ENCODE data around the gene GGT5.
"Not testable (repeated sequence)": the region's sequence is repeated elsewhere in the genome, so short reads cannot be mapped to it uniquely, and the experiment has no call there.

Gene GGT5

DNA sequence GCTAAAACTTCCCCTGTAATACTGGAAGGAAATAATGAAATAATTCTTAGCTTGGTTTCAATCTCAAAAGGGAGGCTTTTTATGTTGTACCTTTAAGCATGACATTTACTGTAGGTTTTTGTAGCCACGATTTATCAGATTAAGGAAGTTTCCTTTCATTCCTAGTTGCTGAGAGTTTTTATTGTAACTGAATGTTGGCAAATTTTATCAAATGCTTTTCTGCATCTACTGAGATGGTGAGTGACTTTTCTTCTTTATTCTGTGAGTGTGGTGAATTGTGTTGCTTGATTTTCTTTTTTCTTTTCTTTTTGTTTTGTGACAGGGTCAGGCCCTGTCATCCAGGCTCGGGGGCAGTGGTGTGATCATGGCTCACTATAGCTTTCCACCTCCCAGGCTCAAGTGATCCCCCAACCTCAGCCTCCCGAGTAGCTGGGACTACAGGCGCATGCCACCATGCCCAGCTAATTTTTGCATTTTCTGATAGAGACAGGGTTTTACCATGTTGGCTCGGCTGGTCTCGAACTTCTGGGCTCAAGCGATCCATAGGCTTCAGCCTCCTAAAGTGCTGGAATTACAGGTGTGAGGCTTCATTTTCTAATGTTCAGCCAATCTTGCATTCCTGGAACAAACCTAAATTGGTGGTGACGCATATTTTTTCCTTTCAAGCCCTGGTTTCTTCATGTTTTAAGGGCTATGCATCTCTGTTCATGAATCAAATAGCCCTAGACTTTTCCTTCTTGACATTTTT lies 37.4 kb downstream of the GGT5 start:
- Mint-ChIP-seq H3K4me1 (ENCODE audit: low read depth) (peaks cover 32% of the 10 kb centered on the region), H3K36me3 (ENCODE audit: low read depth) (no peaks in the 10 kb centered on the region), H3K4me3 (peak overlapping the region; percentile 67), H3K27ac (peak overlapping the region; percentile 86), H3K9me3 (no peaks in the 10 kb centered on the region), H3K27me3 (ENCODE audit: low read depth) (peaks cover 4% of the 10 kb centered on the region)

DNA sequence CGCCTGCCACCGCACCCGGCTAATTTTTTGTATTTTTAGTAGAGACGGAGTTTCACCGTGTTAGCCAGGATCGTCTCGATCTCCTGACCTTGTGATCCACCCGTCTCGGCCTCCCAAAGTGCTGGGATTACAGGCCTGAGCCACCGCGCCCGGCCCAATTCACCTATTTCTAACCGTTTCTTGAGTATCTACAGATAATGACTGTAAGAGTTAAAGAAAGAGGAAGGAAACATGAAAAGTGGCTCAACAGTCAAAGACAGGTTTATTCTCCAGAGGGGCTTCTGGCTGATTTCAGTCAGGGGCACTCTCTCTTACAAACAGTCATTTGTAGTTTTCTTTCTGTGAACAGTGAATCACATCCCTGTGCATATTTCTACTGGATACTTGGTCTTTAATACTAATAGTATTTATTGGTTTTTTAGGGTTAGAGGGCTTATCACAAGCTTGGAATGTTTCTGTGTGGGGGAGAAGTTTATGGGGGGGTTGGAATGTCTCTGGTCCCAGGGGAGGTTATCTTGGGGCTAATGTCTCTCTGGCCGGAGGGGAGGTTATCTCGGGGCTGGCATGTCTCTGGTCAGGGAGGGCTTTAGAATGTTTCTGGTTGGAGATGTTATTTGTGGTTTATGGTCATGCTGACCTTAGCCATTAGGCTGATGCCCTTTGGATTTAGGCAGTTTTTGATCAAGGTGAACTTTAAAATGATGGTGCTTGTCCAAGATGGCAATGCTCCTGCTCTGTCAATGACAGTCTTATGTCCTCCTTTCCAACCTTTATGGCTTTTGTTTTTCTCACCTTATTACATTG lies 38.2 kb downstream of the GGT5 start:
- not testable (repeated sequence) for H3K36me3 Mint-ChIP-seq (ENCODE audit: low read depth); H3K9me3 Mint-ChIP-seq
- Mint-ChIP-seq H3K27me3 (ENCODE audit: low read depth) (peaks cover 12% of the 10 kb centered on the region), H3K4me1 (ENCODE audit: low read depth) (peaks cover 32% of the 10 kb centered on the region), H3K4me3 (peak overlapping the region; percentile 19), H3K27ac (peak overlapping the region; percentile 41)

DNA sequence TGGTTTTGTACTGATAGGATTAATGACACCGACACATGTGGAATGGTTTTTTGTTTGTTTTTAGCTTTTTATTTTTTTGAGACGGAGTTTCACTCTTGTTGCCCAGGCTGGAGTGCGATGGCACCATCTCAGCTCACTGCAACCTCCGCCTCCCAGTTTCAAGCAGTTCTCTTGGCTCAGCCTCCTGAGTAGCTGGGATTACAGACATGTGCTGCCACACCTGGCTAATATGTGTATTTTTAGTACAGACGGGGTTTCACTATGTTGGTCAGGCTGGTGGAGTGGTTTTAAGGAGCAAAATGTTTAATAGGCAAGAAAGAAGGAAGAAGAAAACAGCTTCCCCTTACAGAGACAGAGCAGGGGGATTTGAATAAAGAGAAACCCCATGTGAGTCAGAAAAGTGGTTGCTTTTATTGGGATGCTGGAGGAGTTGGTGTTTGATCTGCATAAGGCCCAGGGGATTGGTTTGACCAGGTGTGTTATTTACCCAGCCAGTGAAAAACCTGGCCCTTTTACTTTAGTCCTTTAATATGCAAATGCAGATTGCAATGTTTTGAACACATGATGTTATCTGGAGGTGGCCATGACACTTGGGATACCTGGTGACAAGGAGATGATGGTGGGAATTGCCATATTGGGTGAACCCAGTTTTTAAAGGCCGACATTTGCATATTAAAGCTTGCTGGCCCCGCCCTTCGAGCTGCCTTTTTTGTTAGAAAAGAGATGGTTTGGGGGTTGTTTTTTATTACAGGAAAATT lies 39.3 kb downstream of the GGT5 start:
- no peak overlapping the region for H3K4me3 Mint-ChIP-seq
- no peaks in the 10 kb centered on the region for H3K9me3 Mint-ChIP-seq
- no peaks in the 10 kb centered on the region for H3K36me3 Mint-ChIP-seq (ENCODE audit: low read depth)
- H3K27me3 Mint-ChIP-seq (ENCODE audit: low read depth), result peaks cover 12% of the 10 kb centered on the region
- peak overlapping the region; percentile 1 for H3K27ac Mint-ChIP-seq
- peaks cover 36% of the 10 kb centered on the region for H3K4me1 Mint-ChIP-seq (ENCODE audit: low read depth)

DNA sequence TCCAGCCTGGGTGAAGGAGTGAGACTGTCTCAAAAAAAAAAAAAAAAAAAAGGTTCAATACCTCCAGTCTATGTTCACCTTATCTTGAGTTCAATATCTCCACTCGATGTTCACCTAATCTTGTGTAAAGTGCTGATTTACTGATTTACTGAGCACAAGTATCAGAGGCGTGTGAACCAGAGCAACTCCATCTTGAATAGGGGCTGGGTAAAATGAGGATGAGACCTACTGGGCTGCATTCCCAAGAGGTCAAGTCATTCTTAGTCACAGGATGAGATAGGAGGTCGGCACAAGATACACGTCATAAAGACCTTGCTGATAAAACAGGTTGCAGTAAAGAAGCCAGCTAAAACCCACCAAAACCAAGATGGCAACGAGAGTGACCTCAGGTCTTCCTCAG lies 41.0 kb downstream of the GGT5 start:
- peaks cover 12% of the 10 kb centered on the region for H3K27me3 Mint-ChIP-seq (ENCODE audit: low read depth)
- peaks cover 32% of the 10 kb centered on the region for H3K4me1 Mint-ChIP-seq (ENCODE audit: low read depth)
- H3K27ac Mint-ChIP-seq; H3K4me3 Mint-ChIP-seq; H3K9me3 Mint-ChIP-seq; H3K36me3 Mint-ChIP-seq (ENCODE audit: low read depth): not testable (repeated sequence)

DNA sequence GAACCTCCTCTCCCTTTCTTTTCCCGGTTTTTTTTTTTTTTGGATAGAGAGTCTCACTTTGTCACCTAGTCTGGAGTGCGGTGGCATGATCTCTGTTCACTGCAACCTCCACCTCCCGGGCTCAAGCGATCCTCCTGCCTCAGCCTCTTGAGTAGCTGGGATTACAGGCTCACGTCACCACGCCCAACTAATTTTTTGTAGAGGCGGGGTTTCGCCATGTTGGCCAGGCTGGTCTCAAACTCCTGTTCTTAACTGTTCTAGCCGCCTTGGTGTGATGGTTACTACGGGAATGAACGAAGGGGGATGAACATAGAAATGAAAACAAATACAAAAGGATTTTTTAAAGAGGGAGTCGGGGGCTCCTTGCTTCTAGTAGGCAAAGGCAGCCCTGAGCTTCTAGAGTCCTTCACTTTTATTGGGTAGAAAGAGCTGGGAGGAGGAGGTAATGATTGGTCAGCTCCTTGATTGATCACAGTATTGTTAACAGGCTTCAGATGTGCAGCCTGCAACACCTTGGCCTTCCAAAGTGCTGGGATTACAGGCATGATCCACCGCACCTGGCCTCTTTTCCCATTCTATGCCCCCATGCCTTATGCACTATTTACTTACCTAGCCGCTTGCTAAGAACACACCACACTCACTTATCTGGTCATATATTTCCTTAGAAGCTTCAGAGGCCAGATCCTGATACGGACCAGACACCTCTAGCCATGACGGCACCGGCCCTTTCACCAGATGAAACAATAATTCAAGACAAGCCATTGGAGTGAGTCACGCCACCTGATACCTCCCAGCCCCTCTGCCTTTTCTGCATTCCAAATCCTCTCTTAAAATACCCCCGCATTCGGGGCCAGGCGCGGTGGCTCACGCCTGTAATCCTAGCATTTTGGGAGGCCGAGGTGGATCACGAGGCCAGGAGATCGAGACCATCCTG lies 42.9 kb downstream of the GGT5 start:
- Mint-ChIP-seq H3K27ac (no peak overlapping the region), H3K27me3 (ENCODE audit: low read depth) (peaks cover 12% of the 10 kb centered on the region), H3K36me3 (ENCODE audit: low read depth) (no peaks in the 10 kb centered on the region), H3K4me3 (no peak overlapping the region), H3K4me1 (ENCODE audit: low read depth) (peaks cover 29% of the 10 kb centered on the region), H3K9me3 (no peaks in the 10 kb centered on the region)

DNA sequence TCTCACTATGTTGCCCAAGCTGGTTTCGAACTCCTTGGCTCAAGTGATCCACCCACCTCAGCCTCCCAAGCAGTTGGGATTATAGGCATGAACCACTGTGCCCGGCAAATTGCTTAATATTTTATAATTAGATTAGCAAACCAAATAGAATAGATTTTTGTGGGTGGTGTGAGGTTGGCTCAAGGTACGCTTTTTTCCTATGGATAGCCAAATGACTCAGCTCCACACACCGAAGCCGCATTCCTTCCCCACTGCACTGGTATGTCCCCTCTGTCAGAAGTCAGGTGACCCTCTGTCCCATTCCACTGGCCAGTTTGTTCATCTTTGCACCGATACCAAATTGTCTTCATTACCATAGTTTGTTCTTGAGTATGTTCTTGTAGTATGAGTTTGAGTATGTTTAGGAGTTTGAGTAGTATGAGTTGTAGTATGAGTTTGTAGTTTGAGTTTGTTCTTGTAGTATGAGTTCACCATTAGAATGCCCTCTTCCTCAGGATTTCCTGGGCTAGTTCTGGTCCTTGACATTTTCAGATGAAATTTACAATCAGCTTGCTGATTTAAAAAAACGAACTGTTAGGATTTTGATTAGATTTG lies 44.2 kb downstream of the GGT5 start:
- Mint-ChIP-seq H3K4me3 (no peak overlapping the region), H3K27me3 (ENCODE audit: low read depth) (peaks cover 12% of the 10 kb centered on the region), H3K9me3 (no peaks in the 10 kb centered on the region), H3K36me3 (ENCODE audit: low read depth) (no peaks in the 10 kb centered on the region), H3K4me1 (ENCODE audit: low read depth) (peaks cover 32% of the 10 kb centered on the region), H3K27ac (no peak overlapping the region)

DNA sequence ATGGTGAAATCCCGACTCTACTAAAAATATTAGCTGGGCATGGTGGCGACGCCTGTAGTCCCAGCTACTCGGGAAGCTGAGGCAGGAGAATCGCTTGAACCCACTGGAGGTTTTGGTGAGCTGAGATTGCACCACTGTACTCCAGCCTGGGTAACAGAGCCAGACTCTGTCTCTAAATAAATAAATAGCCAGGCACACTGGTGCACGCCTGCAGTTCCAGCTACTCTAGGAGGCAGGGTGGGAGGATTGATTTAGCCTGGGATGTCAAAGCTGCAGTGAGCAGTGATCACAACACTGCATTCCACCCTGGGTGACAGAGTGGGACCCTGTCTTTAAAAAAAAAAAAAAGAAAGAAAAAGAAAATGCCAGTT lies 46.2 kb downstream of the GGT5 start:
- H3K27ac Mint-ChIP-seq, result peak overlapping the region; percentile 64
- H3K9me3 Mint-ChIP-seq, result no peaks in the 10 kb centered on the region
- peaks cover 12% of the 10 kb centered on the region for H3K27me3 Mint-ChIP-seq (ENCODE audit: low read depth)
- H3K4me1 Mint-ChIP-seq (ENCODE audit: low read depth), result peaks cover 26% of the 10 kb centered on the region
- H3K4me3 Mint-ChIP-seq, result no peak overlapping the region
- H3K36me3 Mint-ChIP-seq (ENCODE audit: low read depth), result no peaks in the 10 kb centered on the region

DNA sequence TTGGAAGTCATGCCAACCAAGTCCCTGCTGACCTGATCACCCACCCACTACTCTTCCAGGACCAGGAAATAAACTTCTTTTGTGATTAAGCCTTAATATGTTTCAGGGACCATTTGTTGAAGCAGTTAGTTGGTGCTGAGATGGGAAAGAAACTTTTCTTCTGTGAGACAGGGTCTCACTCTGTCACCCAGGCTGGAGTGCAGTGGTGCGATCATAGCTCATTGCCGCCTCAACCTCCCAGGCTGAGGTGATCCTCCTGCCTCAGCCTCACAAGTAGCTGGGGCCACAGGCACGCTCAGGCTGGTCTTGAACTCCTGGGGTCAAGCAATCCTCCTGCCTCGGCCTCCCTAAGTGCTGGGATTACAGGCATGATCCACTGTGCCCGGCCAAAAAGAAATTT lies 53.0 kb downstream of the GGT5 start:
- no peaks in the 10 kb centered on the region for H3K36me3 Mint-ChIP-seq (ENCODE audit: low read depth)
- peaks cover 15% of the 10 kb centered on the region for H3K4me1 Mint-ChIP-seq (ENCODE audit: low read depth)
- no peaks in the 10 kb centered on the region for H3K27me3 Mint-ChIP-seq (ENCODE audit: low read depth)
- no peaks in the 10 kb centered on the region for H3K9me3 Mint-ChIP-seq
- H3K4me3 Mint-ChIP-seq, result no peak overlapping the region
- H3K27ac Mint-ChIP-seq, result no peak overlapping the region

DNA sequence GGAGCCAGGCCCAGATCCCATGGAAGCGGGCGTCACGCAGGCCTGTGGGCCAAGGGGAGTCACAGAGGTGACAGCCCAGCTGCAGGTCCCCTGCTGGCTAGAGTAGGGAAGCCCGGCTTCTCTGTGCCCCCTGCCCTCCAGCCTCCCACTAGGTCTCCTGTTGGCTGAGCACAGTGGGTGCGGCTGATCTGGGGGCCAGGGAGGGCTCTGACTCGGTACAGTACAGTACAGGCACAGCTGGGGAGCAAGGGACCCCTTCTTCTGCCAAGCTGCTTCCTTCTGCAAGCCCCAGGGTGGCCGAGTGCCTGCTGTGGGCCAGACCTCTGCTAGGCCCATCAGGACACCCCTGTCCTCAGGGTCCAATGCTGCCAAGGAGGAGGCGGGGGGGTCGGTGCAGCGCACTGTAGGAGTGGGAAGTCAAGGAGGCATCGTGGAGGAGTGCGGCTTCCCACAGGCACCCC lies 53.5 kb downstream of the GGT5 start:
- Mint-ChIP-seq H3K36me3 (ENCODE audit: low read depth) (no peaks in the 10 kb centered on the region), H3K27me3 (ENCODE audit: low read depth) (no peaks in the 10 kb centered on the region), H3K4me3 (no peak overlapping the region), H3K4me1 (ENCODE audit: low read depth) (peaks cover 12% of the 10 kb centered on the region), H3K27ac (no peak overlapping the region), H3K9me3 (no peaks in the 10 kb centered on the region)

DNA sequence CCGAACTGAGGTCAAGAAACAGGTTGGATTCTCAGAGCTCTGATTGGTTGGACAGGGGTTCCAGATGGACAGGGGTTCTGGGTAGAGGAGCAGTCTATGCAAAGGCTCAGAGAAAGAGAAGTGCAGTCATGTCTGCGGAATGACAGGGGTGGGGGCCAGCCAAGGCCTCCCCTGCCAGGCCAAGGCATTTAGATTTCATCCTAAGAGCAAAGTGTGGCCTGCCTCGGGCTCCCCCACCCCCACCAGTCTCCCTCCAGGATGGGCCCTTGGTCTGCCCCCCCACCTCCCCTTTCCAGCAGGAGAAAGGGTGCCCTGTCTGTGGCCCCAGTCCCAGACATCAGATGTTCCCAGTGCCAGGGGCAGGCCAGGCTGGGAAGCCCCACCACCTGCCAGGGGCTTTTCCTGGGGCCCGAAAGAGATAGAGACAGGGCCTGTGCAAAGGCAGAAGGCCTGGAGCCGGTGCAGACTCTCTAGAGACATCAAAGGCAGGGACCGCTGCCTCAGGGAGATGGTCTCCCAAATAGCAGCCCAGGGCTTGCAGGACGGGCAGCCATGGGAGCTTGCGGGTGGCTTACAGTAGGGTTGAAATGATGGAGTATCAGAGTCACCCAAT lies 54.2 kb downstream of the GGT5 start:
- peaks cover 5% of the 10 kb centered on the region for H3K4me1 Mint-ChIP-seq (ENCODE audit: low read depth)
- H3K9me3 Mint-ChIP-seq, result no peaks in the 10 kb centered on the region
- H3K36me3 Mint-ChIP-seq (ENCODE audit: low read depth), result no peaks in the 10 kb centered on the region
- peak overlapping the region; percentile 22 for H3K27ac Mint-ChIP-seq
- H3K4me3 Mint-ChIP-seq, result no peak overlapping the region
- H3K27me3 Mint-ChIP-seq (ENCODE audit: low read depth), result no peaks in the 10 kb centered on the region

DNA sequence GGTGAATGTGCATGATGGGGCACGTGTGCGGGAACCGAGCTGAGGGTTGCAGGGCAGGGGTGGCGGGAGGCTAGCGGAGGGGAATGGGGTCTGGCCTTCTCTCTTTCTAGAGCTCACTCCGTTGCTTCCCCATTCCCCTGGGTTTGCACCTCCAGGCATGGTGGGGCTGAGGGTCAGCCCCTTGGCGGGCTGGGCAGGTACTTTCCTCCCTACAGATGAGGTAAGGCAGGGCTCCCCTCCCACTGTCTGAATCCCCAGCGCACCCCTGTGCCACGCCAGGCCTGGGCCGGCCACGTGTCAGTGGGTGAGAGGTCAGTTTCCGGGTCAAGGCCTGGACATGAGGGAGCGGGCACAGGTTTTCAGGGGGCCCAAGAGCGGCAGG lies 54.7 kb downstream of the GGT5 start:
- Mint-ChIP-seq H3K4me3 (no peak overlapping the region), H3K27me3 (ENCODE audit: low read depth) (no peaks in the 10 kb centered on the region), H3K36me3 (ENCODE audit: low read depth) (no peaks in the 10 kb centered on the region), H3K9me3 (no peaks in the 10 kb centered on the region), H3K27ac (no peak overlapping the region), H3K4me1 (ENCODE audit: low read depth) (peaks cover 3% of the 10 kb centered on the region)

DNA sequence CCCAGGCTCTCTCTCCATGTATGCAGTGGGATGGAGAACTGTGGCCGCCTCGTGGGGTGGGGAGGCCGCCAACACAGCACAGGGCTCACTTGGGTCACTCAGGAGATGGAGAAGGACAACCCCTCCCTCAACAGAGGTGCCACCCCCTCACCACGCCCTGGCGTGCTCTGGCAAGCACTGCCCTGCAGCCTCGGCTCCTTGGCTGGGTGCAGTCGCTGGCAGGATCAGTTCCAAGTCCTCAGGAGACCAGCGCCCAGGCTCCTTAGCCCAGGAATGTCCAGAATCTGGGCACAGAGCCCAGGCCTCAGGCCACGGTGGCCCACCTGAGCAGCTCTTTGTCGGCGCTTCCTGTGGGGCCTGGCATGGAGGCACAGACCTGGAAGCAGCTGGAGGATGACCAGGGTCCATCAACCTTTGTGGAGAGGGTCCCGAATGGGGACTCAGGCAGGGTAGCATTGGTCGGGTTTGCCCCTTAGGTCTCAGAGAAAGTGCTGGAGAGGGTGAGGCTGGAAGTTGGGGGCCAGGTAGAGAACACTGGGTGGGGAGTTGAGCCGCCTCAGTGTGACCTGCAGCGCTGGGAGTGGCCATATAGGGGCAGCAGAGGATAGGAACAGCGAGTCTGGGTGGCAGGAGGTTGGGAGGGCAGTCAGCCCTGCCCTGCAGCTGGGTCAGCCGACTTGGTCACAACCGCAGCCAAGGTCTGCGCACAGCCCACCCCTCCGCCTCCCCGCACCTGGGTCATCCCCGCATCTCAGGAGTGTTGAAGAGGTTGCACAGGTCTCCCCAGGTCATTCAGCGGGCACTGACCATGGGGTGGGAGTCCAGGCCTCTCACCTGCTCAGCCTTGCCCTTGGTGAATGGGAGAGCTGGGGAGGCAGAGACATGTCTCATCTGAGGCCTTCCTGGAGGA lies 55.4 kb downstream of the GGT5 start:
- Mint-ChIP-seq H3K36me3 (ENCODE audit: low read depth) (no peaks in the 10 kb centered on the region), H3K27me3 (ENCODE audit: low read depth) (no peaks in the 10 kb centered on the region), H3K4me3 (no peak overlapping the region), H3K4me1 (ENCODE audit: low read depth) (peaks cover 3% of the 10 kb centered on the region), H3K9me3 (no peaks in the 10 kb centered on the region), H3K27ac (peak overlapping the region; percentile 79)
